ENCODE data around the gene SERPINA9.

DNA sequence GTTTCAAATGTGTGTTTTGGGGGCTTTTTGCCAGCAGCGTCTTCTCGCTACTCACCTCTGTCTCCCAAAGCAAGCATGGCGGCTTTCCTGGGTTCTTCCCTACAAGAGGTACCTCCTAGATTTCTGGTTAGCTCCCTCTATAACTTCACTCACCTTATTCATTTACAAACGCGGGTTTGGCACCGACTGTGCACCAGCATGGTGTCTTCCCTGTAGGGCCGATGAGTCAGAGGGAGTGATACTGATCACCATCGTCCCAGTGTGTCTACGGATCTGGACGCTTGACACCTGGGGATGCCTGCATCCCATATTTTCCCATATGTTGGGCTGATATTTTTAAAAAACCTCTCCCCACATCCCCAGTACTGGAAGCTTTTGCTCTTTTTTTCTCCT is 41.2 kb upstream of the SERPINA9 start:
- TF ChIP-seq OSR1 (CRISPR knock-in tag; IDR thresholded peaks at IDR 0.05) = no peak
- TF ChIP-seq, protein P1, sequence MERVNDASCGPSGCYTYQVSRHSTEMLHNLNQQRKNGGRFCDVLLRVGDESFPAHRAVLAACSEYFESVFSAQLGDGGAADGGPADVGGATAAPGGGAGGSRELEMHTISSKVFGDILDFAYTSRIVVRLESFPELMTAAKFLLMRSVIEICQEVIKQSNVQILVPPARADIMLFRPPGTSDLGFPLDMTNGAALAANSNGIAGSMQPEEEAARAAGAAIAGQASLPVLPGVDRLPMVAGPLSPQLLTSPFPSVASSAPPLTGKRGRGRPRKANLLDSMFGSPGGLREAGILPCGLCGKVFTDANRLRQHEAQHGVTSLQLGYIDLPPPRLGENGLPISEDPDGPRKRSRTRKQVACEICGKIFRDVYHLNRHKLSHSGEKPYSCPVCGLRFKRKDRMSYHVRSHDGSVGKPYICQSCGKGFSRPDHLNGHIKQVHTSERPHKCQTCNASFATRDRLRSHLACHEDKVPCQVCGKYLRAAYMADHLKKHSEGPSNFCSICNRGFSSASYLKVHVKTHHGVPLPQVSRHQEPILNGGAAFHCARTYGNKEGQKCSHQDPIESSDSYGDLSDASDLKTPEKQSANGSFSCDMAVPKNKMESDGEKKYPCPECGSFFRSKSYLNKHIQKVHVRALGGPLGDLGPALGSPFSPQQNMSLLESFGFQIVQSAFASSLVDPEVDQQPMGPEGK (CRISPR knock-in tag; IDR thresholded peaks at IDR 0.05; ENCODE audit: borderline replicate concordance) = no peak
- no peak for TF ChIP-seq ISL1 (CRISPR knock-in tag; IDR thresholded peaks at IDR 0.05)
- TF ChIP-seq PPARA (CRISPR knock-in tag; IDR thresholded peaks at IDR 0.05; ENCODE audit: borderline replicate concordance) = no peak
- TF ChIP-seq GLIS3 (CRISPR knock-in tag; IDR thresholded peaks at IDR 0.05) = no peak
- no peak for TF ChIP-seq ESRRG (CRISPR knock-in tag; IDR thresholded peaks at IDR 0.05)
